T-helper 2 cell treated with Interferon-gamma antibody and Interleukin-4, amounts not matched to agents 100 ng/mL and 5 ng/mL, for 36 hours (primary cell): Measurements from ENCODE around the gene FNTB. TPM values are rescaled to one million over a fixed set of nuclear protein-coding genes. Genes with fewer than 3 reads are reported as not detected.

Experiments
- intact Hi-C: fragments of 100-400 bp; cut with micrococcal nuclease; formaldehyde crosslinking; loops from one replicate; pipeline ENCODE4 v1.15.1; 2023
- total RNA-seq: library from RNA; stranded (reverse); gene quantifications from 2 replicates; pipeline ENCODE4 v1.2.3, GENCODE V29; 2022

FNTB gene
- total RNA-seq, 1 donor from 2014 or later, result 15.9 TPM

DNA sequence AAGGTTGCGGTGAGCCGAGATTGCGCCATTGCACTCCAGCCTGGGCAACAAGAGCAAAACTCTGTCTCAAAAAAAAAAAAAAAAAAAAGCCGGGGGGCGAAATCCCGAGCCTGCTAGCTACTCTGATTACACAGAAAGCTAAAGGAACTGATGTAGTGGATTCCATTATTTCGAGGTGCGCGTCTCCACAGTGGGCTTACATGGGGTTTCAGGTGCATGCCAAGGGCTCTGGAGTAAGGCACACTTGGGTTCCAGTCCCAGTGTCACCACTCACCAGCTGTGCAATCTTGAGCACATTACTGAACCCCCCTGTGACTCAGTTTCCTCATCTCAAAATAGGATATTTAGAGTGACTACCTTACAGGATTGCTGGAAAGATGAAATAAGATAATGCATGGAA lies 12.9 kb upstream of the FNTB start:
- intact Hi-C loops, result loop anchor here (5.0 kb wide), 1 partner anchor 37 kb away; no protein-coding TSS in a partner anchor

DNA sequence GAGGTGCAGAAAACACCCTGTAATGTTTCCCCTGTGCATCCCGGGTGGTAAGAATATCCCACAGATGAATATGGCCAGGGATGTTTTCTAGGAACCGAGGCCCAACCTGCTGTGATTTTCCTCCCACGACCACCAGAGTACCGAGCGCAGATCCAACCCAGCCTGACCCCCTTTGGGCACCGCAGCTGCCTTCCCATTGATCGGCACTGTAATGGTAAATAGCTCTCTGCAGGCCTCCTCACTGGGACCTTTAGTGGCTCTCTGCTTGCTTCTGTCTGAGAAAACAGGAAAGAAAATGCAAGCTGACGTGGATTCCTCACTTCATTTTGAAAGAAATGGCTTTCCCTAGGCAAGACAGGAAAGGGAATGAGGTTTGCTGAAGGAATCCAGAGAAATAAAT lies 12.1 kb upstream of the FNTB start:
- intact Hi-C loops, result loop anchor here (5.0 kb wide), 1 partner anchor 37 kb away; no protein-coding TSS in a partner anchor

DNA sequence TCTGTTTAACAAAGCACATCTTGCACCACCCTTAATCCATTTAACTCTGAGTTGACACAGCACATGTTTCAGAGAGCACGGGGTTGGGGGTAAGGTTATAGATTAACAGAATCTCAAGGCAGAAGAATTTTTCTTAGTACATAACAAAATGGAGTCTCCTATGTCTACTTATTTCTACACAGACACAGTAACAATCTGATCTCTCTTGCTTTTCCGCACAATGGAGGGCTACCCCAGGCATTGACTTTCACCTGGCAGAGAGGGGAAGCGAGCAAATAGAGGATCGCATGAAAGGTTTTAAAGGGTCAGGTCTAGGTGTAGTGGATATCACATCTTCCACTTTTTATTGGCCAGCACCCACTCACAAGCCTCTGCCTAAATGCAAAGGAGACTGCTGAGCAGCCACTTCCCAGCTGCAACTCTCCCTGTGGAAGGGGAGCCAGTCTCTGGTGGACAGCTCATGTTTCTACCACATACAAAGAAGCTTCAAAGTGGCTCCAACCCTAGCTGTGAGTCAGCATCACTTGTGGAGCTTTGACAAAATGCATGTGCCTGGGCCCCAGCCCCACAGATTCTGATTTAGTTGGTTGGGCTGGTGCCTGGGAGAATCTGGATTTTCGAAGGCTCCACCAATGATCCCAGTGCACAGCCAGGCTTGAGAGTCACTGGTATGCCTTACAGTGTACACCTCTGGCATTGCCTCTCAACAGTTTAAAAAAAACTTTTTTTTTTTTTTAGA lies 7.2 kb upstream of the FNTB start:
- intact Hi-C loops, result loop anchor here (5.0 kb wide), 1 partner anchor 307 kb away; no protein-coding TSS in a partner anchor

DNA sequence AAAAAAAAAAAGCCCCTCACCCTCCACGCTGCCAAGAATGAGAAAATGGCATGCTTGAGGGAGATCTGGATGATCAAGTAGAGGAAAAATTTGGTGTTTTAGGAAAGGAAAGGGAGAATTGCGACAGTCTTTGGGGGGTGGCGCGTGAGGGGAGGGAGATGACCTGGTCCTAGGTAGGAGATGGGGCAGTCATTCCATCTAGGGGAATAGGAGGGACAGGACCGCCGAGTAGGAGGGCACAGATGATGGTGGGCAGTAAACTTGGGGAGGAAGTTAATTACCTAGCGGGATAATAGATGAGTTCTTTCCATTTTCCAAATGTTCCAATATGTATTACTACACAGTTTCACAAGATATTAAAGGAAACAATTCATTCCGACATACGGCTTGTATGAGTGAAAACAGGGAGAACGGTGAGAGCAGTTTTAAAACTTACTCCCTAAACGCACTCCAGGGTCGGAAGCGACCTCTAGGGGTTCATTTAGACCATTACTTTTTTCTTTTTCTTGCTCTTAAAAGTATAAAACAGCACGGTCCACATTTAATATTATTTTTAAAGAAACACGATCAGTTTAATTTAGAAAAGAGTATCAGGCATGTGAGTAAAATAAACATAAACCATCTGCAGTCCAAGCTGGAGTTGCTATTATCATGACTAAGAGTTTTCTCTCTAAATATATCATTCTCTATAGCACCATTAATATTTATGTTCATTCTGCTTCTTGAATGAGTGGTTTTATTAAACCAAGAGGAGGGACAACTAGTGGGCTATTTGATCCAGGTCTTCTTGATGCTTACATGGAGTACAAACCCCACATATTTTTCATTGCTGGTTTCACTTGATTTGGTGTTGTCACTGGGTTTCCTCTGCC lies 3.0 kb upstream of the FNTB start:
- intact Hi-C loops, result loop anchor here (1.0 to 5.0 kb wide), 2 partner anchors 160 to 311 kb away; no protein-coding TSS in a partner anchor

DNA sequence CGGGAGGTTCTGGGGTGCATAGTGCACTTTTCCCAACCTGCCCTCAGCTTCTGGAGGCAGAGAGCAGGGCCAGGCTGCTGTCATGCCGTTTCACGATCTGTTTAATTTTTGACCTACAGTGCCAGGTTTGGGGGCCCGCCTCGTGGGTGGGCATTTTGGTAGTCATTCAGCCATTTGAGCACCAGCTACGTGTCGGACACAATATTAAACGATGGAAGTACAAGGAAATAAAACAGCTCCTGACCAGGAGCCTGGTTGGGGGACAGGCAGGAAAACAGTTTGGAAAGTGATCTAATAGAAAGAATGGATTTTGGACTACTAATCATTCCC lies 708 bp downstream of the FNTB start:
- intact Hi-C loops, result loop anchor here (1.0 to 5.0 kb wide), 5 partner anchors 59 to 445 kb away; partner anchors contain the start of genes FUT8, HSPA2 and MAX

DNA sequence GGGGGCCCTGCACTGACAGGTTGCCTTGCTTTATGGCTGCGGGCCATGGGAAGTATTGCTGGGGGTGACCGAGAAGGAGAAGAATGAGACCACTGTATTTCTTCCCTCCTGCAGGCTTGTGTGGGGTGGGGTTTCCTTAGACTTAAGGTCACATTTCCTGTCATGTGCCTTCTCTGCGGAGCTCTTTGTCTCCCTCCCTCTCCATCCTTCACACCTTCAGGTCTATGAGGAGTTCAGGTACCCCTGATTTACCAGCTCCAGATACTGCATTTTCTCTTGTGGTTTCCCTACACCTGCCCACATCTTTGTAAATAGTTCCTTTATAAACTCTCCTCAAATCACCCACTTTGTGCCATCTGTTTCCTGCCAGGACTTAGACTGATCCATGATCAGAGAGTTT lies 3.6 kb downstream of the FNTB start:
- intact Hi-C loops, result no loop called here

DNA sequence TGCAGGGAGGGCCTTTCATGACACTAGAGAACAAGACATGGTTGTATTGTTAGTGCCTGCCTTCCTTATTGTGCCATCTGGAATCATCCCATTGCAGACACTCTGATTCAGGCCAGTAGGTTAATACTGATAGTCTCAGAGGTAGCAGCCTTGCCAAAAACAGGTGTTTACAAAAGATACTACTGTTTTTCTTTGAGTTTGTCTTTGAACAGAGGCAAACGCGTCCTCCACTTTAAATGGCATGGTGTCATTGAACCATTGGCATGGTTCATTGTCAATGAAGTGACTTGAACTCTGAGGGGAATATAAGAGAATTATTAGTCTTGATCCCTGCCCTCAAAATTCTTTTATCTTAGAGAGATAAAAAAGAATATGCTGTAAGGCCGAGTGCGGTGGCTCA lies 4.2 kb downstream of the FNTB start:
- intact Hi-C loops, result no loop called here

DNA sequence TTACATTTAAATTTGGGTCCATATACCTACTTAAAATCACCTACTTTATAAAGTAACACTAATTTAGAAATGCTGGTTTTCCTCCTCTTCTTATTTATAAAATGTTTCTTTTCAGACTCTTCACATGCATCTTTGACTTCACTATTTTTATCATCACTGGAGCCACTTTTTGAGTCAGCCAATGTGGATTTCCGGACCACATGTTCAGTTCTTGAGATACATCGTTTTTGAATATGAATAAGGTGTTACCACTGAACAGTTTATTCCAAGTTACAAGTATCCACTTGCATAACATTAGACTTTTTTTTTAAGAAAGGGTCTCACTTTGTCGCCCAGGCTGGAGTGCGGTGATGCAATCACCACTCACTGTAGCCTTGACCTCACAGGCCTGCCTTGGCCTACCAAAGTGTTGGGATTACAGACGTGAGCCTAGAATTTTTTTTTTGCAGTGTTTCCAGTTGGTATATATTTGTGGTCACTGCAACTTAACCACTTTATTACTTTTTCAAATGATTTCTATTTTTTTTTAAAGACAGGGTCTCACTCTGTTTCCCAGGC lies 5.7 kb downstream of the FNTB start:
- intact Hi-C loops, result no loop called here

DNA sequence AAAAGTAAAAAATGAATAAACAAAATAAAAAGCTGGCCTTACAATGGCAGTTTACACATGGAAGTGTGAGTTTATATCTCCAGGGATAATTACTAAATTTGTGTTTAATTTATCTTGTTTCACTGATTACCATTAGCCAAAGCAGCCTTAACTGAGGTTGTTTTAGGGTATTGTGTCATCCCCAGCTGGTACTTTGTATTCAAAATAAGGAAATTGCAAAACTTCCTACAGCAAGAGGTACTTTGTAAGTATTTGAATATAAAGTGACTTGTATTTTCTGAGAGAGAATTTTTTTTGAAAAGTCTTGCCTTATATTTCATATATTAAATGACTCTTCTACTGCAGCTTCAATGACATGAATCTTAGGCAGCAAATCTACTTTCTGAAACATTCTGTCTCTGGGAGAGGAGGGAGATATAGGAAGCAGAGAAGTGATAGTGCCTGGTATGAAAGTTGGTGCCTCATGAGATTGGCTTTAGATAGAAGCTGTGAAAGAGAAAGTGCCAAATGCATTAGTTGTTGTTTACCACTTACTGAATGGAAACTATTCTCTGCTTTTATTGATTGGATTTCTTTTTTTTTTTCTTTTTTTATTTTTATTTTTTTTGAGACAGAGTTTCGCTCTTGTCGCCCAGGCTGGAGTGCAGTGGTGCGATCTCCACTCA lies 6.7 kb downstream of the FNTB start:
- intact Hi-C loops, result no loop called here

DNA sequence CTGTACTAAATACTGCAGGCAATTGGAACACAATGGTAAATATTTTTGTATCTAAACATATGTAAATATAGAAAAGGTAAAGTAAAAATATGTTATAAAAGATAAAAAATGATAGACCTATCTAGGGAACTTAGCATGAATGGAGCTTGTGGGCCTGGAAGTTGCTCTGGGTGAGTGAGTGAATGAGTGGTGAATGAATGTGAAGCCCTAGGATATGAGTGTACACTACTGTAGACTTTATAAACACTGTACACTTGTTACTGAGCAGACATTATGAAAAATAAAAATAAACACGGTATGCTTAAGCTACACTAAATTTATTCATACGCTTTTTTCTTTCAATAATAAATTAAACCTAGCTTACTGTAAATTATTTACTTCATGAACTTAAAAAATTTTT lies 7.8 kb downstream of the FNTB start:
- intact Hi-C loops, result no loop called here

DNA sequence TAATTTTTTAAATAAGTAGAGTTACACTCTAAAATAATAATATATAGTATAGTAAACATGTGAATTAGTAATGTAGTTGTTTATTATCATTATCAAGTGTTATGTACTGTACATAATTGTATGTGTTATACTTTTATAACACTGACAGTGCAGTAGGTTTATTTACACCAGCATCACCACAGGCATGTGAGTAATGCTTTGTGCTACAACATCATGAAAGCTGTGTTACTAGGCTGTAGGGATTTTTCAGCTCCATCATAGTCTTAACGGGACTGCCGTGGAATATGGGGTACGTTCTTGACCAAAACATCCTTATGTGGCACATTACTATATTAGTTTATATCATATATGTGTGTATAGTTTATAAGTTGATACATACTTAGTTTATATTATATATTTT lies 8.6 kb downstream of the FNTB start:
- intact Hi-C loops, result no loop called here

DNA sequence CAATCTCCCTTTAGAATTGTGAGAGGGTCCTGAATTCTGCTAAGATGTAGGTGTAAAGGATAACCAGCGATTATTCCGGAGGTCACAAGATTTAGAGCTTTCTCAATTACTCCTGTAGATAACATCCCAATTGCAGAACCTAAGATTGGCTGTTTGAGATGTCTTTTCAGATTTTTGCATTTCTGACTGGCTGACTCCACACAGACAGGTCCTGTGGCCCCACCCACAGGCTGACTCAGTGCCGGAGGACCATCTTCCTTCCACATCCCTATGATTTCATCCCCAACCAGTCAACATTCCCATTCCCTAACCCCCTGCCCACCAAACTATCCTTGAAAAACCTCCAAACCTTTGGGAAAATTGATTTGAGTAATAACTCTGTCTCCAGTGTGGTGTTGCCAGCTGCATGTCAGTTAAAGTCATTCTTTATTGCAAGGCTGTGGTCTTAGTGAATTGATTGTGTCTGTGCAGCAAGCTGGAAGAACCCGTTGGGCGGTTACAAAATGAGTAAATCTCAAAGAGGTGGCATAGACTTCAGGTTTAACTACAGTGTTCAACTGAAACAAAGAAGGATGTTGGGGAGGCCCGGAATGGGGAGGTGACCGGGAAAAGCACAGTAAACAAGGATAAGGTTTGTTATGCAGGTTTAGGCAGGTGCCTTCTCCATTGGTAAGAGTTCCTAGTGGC lies 10.6 kb downstream of the FNTB start:
- intact Hi-C loops, result no loop called here

DNA sequence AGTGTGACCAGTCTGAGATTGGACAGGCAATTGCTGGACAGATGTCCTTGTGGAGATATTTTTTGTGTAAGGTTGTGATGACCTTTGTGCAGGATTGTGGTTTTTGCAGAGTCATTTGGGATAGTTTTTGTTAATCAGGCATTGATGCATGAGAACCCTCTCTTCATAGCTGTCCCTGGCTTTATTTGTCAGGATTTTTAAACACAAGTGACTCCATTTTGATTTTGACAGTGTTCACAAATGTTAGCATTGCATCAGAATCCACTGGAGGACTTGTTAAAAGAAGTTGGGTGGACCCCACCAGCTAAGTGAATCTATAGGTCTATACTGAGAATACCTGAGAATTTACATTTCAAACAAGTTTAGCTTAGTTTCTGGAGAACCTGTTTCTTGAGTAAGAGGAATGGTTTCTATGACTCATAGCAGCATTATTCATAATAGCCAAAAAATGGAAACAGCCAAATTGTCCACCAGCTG lies 11.8 kb downstream of the FNTB start:
- intact Hi-C loops, result no loop called here

DNA sequence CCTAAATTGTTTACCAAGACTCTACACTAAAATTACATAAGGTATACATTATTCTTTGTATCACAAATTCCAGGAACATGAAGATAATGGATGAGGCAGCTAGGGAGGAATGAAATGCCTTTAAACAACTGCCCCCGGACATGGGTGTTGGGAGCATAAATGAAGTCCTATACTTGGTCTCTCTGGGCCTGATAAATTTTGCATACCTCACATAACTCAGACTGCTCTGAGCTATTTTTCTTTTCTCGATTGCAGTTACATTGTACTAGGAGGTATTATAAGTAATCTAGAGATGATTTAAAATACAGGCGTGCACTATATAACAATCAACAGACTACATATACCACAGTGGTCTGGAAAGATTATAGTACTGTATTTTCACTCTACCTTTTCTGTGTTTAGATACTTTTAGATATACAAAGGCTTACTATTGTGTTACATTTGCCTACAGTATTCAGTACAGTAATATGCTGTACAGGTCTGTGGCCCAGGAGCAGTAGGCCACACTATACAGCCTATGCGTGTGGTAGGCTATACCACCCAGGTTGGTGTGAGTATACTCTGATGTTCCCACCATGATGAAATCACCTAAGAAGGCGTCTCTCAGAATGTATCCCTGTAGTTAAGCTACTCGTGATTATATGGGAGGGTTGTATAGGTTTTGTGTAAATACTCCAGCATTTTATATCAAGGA lies 14.3 kb downstream of the FNTB start:
- intact Hi-C loops, result no loop called here

DNA sequence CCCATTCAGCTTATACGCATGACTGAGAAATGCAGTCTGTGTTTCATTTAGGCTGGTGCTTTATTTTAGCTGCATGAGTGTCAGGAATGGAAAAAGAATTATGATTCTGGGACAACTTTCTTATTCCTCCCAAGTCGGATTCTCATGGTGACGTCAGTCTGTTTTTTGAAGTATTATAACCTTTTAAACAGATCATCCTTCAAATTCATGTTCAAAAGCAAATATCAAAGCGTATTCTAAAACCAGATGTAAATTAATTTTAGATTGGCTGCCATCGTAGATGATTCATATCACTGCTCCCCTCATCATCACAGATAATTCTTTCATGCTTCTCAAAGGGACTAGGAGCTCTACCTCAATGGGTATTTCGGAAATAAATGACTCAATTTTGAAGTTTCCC lies 15.0 kb downstream of the FNTB start:
- intact Hi-C loops, result no loop called here

DNA sequence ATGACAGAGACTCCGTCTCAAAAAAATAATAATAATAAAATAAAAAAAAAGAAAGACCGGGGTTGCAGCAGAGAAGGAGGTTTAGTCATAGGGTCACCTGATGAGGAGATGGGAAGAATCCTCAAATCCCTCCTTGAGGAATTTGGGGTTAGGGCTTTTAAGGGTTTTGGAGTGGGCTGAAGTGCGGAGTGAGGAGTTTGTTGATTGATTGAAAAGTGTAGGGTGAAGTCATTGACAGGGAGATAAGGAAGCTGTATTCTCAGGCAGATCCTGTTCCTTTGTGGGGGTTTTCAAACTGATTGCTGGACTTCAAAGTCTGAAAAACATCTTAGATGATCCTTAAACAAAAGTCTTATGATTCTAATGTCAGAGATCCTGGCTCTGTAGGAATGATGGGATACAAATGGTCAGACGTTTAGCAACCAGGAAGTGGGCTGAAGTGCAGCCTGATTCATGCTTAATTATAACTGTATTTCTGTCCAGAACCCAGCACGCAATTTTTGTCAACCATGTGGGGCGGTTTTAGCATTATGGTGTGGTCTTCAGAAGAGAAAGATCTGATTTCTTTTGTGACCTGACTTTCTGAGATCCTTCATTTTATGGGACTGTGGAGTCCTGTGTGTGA lies 16.0 kb downstream of the FNTB start:
- intact Hi-C loops, result no loop called here

DNA sequence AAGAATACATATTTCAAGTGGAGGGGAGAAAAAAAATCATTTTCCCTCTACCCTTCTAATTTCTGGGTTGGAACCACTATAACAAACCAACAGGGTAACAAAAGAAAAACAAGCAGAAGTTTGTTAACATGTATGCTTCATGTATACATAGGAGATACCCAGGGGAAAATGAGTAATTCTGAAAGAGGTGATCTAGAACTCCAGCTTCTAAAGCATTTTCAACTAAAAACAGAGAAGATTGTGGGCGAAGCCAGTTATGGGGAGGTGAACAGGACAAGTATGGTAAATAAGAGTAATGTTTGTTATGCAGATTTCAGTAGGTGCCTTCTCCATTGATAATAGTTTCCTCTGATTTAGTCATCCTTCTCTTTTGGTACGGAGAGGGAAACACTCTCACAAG lies 16.7 kb downstream of the FNTB start:
- intact Hi-C loops, result no loop called here

DNA sequence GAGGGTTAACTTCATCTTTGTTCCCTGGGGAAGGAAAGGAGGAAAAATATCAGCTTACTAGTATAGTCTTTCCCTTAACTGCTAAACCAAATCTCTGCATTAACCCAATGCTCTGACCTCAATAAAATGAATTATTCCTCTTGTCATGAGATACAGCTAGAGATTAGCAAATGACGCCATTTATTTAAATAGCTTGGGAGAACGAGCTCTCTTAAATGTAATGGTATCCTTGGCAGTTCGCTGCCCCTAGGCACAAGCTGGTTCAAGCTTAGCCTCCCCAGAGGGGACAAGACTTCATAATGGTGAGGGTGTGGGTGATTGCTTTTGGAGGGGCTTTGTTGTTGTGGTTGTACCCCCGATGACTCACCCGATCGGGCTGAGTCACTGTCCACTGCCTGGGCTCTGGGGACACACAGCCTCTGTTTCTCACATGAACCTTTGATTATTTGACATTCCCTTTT lies 19.6 kb downstream of the FNTB start:
- intact Hi-C loops, result no loop called here

DNA sequence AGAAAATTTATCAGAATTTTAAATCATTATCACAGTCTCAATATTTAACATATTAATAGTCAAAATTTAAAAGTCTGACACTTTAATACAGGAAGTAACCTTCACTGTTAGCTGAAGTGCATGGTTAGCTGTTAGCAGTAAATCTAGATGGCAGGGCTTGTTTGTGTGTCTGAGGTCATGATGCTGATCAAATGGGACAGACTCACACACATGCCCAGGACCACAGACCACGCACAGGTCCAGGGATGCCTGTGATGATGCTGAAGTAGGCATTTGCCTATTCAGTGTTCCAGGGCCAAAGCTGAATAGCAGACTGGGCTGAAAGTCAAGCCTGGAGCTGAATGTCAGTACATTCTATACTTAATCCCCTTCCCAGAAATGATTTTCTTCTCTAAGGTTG lies 20.5 kb downstream of the FNTB start:
- intact Hi-C loops, result no loop called here
